IMR-90 (cell line): ENCODE data around the gene HIKESHI.

Experiments
- CEBPB ChIP-seq: IDR thresholded peaks from 2 replicates; pipeline ENCODE4 v1.6.1; 2012; ENCODE audit warnings: low read depth, low read length, improper control_type of control experiment
- CTCF ChIP-seq: conservative IDR thresholded peaks from 2 replicates; pipeline ENCODE4 v1.5.1; 2012; ENCODE audit warnings: mild to moderate bottlenecking, low read depth, low read length, improper control_type of control experiment
- ELK1 ChIP-seq: fragments of 150-350 bp; IDR thresholded peaks from 2 replicates; pipeline ENCODE4 v1.6.1; 2016; ENCODE audit warnings: low read depth, mild to moderate bottlenecking, low read length, moderate library complexity, borderline replicate concordance
- FOS ChIP-seq: fragments of 150-350 bp; IDR thresholded peaks from 2 replicates; pipeline ENCODE4 v1.6.1; 2016; ENCODE audit warnings: low read depth, low read length
- MAZ ChIP-seq: IDR thresholded peaks from 2 replicates; pipeline ENCODE4 v1.6.1; 2012; ENCODE audit warnings: low read depth, mild to moderate bottlenecking, low read length, improper control_type of control experiment, moderate library complexity, borderline replicate concordance
- MXI1 ChIP-seq: IDR thresholded peaks from 2 replicates; pipeline ENCODE4 v1.6.1; 2012; ENCODE audit warnings: low read depth, mild to moderate bottlenecking, low read length, moderate library complexity, borderline replicate concordance
- NFE2L2 ChIP-seq: fragments of 150-350 bp; IDR thresholded peaks from 2 replicates; pipeline ENCODE4 v1.6.1; 2016; ENCODE audit warnings: low read depth, mild to moderate bottlenecking, low read length
- POLR2A ChIP-seq: IDR thresholded peaks from 2 replicates; pipeline ENCODE4 v1.6.1; 2012; ENCODE audit warnings: mild to moderate bottlenecking, low read depth, low read length
- RAD21 ChIP-seq: IDR thresholded peaks from 2 replicates; pipeline ENCODE4 v1.6.1; 2012; ENCODE audit warnings: low read length, improper control_type of control experiment
- RCOR1 ChIP-seq: IDR thresholded peaks from 2 replicates; pipeline ENCODE4 v1.6.1; 2012; ENCODE audit warnings: mild to moderate bottlenecking, low read length, improper control_type of control experiment; ENCODE audit not compliant: insufficient replicate concordance
- RFX5 ChIP-seq: IDR thresholded peaks from 2 replicates; pipeline ENCODE4 v1.8.0; 2012; ENCODE audit warnings: low read depth, mild to moderate bottlenecking, low read length, moderate library complexity
- SMC3 ChIP-seq: fragments of 150-350 bp; IDR thresholded peaks from 2 replicates; pipeline ENCODE4 v1.6.1; 2016; ENCODE audit warnings: low read depth, mild to moderate bottlenecking, antibody characterized with exemption, low read length, moderate library complexity

- TF ChIP-seq POLR2A (no peak), RAD21 (no peak), CTCF (no peak), RCOR1 (no peak), ELK1 (no peak), CEBPB (no peak), NFE2L2 (no peak), SMC3 (no peak), RFX5 (no peak), FOS (no peak), MAZ (no peak), MXI1 (no peak)
Observed at GRCh38 chr11:86383041-86383955, 81.3 kb downstream of the HIKESHI start.
